Adrenal gland (tissue), 5 donors: ENCODE results near the gene SEC61A1.

Source experiments
- POLR2A ChIP-seq, 2 donors: fragments of 450-650 bp; IDR thresholded peaks; one replicate each; pipeline ENCODE4 v1.6.1; 2017; ENCODE audit warnings: antibody characterized with exemption in 2 of 2, mild to moderate bottlenecking in 2 of 2, moderate library complexity in 1 of 2
- TF ChIP-seq, protein P1 (sequence below), 6 experiments: fragments of 450-650 bp in 4 of 6; fragments of 200-600 bp in 2 of 6; sonication (generic) in 1 of 6; IDR thresholded peaks; 1 replicate in 5 of 6; 2 replicates in 1 of 6; pipeline versions ENCODE4 v1.5.1 to v1.8.0; 2016 to 2021; ENCODE audit warnings: antibody characterized with exemption in 6 of 6, mild to moderate bottlenecking in 2 of 6, moderate library complexity in 1 of 6
- donor health status: DM: no; HTN: no; CAD: no.

DNA sequence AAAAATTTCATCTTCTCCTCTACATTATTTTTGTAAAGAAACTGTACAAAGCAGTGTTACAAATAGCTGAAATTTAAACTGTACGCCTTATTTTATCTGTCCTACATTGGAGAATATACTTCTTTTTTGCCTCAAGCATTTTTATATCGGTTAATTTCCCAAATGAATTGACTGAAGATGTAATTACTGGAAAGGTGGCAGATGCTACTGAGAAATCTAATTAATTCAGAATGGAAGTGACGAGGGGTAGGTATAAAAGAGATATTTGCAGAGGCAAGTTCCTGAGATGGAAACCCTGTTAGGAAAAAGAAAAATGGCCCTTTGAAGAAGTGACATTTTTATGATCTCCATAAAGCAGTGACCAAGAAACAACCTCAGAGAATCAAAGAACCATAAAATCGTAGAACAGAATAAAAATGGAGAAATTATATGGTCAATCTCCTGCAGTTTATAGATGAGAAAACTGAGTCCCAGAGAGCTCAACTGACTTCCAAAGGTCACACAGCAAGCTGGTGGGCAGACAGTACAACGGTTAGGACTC, 51.0 kb downstream of the SEC61A1 start:
- TF ChIP-seq, protein P1, sequence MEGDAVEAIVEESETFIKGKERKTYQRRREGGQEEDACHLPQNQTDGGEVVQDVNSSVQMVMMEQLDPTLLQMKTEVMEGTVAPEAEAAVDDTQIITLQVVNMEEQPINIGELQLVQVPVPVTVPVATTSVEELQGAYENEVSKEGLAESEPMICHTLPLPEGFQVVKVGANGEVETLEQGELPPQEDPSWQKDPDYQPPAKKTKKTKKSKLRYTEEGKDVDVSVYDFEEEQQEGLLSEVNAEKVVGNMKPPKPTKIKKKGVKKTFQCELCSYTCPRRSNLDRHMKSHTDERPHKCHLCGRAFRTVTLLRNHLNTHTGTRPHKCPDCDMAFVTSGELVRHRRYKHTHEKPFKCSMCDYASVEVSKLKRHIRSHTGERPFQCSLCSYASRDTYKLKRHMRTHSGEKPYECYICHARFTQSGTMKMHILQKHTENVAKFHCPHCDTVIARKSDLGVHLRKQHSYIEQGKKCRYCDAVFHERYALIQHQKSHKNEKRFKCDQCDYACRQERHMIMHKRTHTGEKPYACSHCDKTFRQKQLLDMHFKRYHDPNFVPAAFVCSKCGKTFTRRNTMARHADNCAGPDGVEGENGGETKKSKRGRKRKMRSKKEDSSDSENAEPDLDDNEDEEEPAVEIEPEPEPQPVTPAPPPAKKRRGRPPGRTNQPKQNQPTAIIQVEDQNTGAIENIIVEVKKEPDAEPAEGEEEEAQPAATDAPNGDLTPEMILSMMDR (IDR thresholded peaks at IDR 0.05), result no peak
- TF ChIP-seq POLR2A (IDR thresholded peaks at IDR 0.05), result no peak
